Upper lobe of right lung (tissue), 1 donor: ENCODE data around the gene MID1. TPM values are rescaled to one million over a fixed set of nuclear protein-coding genes. Genes with fewer than 3 reads are reported as not detected.
A peak's percentile ranks its signal among the peaks of the same experiment; 100 is the strongest.

ENCODE experiments used
- ATAC-seq: fragments of 200-7000 bp; cut with Tn5 transposase; one replicate; pipeline ENCODE4 v1.9.1; 2020; ENCODE audit warnings: mild to moderate bottlenecking, moderate library complexity
- DNase-seq: peaks from one replicate; pipeline ENCODE4 v3.0.0-alpha.2; 2020
- H3K27ac ChIP-seq: fragments of 200-600 bp; one replicate; pipeline ENCODE4 v1.8.0; 2022
- H3K27me3 ChIP-seq: fragments of 200-600 bp; one replicate; pipeline ENCODE4 v1.8.0; 2022; ENCODE audit warnings: mild to moderate bottlenecking
- H3K36me3 ChIP-seq: fragments of 200-600 bp; one replicate; pipeline ENCODE4 v1.8.0; 2022
- H3K4me1 ChIP-seq: fragments of 200-600 bp; one replicate; pipeline ENCODE4 v1.8.0; 2022
- H3K4me3 ChIP-seq: fragments of 200-600 bp; one replicate; pipeline ENCODE4 v1.8.0; 2022; ENCODE audit warnings: mild to moderate bottlenecking
- H3K9me3 ChIP-seq: fragments of 200-600 bp; one replicate; pipeline ENCODE4 v1.8.0; 2022
- CTCF ChIP-seq: fragments of 200-600 bp; IDR thresholded peaks from one replicate; pipeline ENCODE4 v1.8.0; 2022; ENCODE audit warnings: antibody characterized with exemption
- intact Hi-C: fragments of 100-400 bp; cut with DNase I; formaldehyde crosslinking; loops from one replicate; pipeline ENCODE4 v1.11.0; 2022
- total RNA-seq: library from RNA; stranded (reverse); fragmentation: NEBNext Ultra II Directional; extraction: Animal tissue kit (Norgen Biotek cat#: 25700); gene quantifications from one replicate; pipeline ENCODE4 v1.2.1, GENCODE V29; 2021
- donor health status: DM: no; HTN: yes; CAD: no; lungs with severe emphysema.

Gene MID1
- total RNA-seq, 1 donor from 2014 or later, result 24.5 TPM

- intact Hi-C loops, result no loop called here
- DNase-seq, result no peak
- H3K4me3 ChIP-seq, result no peak overlapping the region
Measured at GRCh38 chrX:10447564-10448214, 172.7 kb downstream of the MID1 start.

GRCh38 chrX:10444204-10444603, 176.2 kb downstream of the MID1 start:
- peak; percentile 9 for TF ChIP-seq CTCF
- no peak for ATAC-seq

More at GRCh38 chrX:10447564-10448214, 172.7 kb downstream of the MID1 start:
- no peaks in the 10 kb centered on the region for H3K4me1 ChIP-seq
- no peak for TF ChIP-seq CTCF
- H3K27me3 ChIP-seq, result no peaks in the 10 kb centered on the region
- H3K36me3 ChIP-seq, result peaks cover 2% of the 10 kb centered on the region
- H3K9me3 ChIP-seq, result no peaks in the 10 kb centered on the region
- no peak overlapping the region for H3K27ac ChIP-seq
- ATAC-seq, result no peak

GRCh38 chrX:10441464-10441863, 178.9 kb downstream of the MID1 start:
- no peak for ATAC-seq
- DNase-seq, result no peak
- Histone ChIP-seq H3K4me1 (no peaks in the 10 kb centered on the region), H3K9me3 (no peaks in the 10 kb centered on the region), H3K27me3 (no peaks in the 10 kb centered on the region), H3K36me3 (no peaks in the 10 kb centered on the region), H3K27ac (no peak overlapping the region), H3K4me3 (no peak overlapping the region)
- intact Hi-C loops, result no loop called here
- TF ChIP-seq CTCF, result no peak

More at GRCh38 chrX:10444204-10444603, 176.2 kb downstream of the MID1 start:
- no peaks in the 10 kb centered on the region for H3K4me1 ChIP-seq
- no peak for DNase-seq
- no peaks in the 10 kb centered on the region for H3K36me3 ChIP-seq
- H3K27me3 ChIP-seq, result no peaks in the 10 kb centered on the region
- intact Hi-C loops, result no loop called here
- no peak overlapping the region for H3K4me3 ChIP-seq
- H3K9me3 ChIP-seq, result no peaks in the 10 kb centered on the region
- H3K27ac ChIP-seq, result no peak overlapping the region

- H3K4me3 ChIP-seq, result no peak overlapping the region
- intact Hi-C loops, result no loop called here
- no peaks in the 10 kb centered on the region for H3K9me3 ChIP-seq
- H3K27ac ChIP-seq, result no peak overlapping the region
- DNase-seq, result no peak
- no peaks in the 10 kb centered on the region for H3K36me3 ChIP-seq
- ATAC-seq, result no peak
- H3K27me3 ChIP-seq, result no peaks in the 10 kb centered on the region
- no peaks in the 10 kb centered on the region for H3K4me1 ChIP-seq
- no peak for TF ChIP-seq CTCF
Measured at GRCh38 chrX:10433296-10433965, 187.0 kb downstream of the MID1 start.

GRCh38 chrX:10429908-10430307, 190.5 kb downstream of the MID1 start:
- DNase-seq (no peak), ATAC-seq (no peak)
- no peaks in the 10 kb centered on the region for H3K4me1 ChIP-seq
- H3K9me3 ChIP-seq, result no peaks in the 10 kb centered on the region
- no peak overlapping the region for H3K27ac ChIP-seq
- H3K4me3 ChIP-seq, result no peak overlapping the region
- no peaks in the 10 kb centered on the region for H3K36me3 ChIP-seq
- no peaks in the 10 kb centered on the region for H3K27me3 ChIP-seq
- TF ChIP-seq CTCF, result no peak
- intact Hi-C loops, result no loop called here
